ENCODE results near the gene GALNT17.
"Not testable (repeated sequence)": the region's sequence is repeated elsewhere in the genome, so short reads cannot be mapped to it uniquely, and the experiment has no call there.

The GALNT17 gene

GRCh38 chr7:71171476-71171875 is 39.5 kb downstream of the GALNT17 start:
- DNase-seq = no peak

- DNase-seq = no peak
These were observed 42.0 kb downstream of the GALNT17 start for GRCh38 chr7:71173955-71174354.

DNA sequence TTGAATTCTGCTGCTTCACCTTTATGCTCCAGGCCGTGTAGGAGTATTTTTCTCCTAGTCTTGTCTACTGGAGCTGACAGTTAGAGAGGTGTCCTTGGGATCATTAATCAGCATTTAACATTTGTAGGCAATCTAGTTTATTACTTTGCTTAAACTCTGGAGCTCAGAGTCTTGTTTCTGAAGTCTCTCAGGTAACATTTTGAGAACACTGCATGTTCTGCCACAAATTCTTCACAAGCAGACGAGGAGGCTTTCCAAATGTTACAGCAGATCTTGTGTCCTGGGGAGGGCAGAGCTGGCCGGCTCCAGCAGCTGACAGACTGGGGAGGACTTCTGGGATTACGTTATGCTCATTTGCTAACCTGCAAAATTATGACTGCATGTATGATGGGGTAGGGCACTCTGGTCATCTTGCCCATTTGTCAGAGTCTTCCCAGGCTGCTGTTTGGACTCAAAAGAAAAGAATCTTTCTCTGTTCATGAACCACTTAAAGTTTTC is 50.5 kb downstream of the GALNT17 start:
- DNase-seq = no peak

DNA sequence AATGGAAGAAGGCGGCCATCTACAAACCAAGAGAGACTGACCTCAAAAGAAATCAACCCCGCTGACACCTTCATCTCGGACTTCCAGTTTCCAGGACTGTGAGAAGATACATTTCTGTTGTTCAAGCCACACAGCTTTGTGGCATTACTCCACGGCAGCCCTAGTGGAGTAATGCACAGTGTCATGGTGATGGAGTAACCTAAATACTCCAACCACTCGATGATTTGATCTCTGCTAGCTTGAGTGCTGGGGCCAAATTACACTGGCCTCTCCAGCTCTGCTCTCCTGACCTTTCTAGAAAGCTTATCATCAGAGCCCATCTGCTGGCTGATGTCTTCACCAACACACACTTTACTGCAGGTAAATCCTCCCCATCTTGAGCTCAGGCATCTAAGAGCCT is 52.2 kb downstream of the GALNT17 start:
- no peak for DNase-seq

DNA sequence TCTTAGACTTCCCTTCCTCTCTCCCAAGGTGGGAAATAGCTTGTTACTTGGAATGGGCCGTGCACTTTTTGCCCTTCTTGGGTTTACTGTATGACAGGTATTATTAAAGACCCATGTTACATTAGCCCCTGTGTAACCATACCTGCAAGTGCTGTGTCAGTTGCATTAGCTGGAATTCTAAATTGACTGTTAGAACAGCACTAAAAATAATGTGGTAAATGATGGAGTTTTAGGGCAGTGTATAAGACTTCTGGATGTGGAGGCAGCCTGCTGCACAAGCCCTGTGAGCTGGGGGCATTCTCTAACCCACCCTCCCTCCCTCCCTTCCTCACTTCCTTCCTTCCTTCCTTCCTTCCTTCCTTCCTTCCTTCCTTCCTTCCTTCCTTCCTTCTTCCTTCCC is 52.7 kb downstream of the GALNT17 start:
- DNase-seq = no peak

- no peak for DNase-seq
These were observed 54.7 kb downstream of the GALNT17 start for GRCh38 chr7:71186535-71187057.

DNA sequence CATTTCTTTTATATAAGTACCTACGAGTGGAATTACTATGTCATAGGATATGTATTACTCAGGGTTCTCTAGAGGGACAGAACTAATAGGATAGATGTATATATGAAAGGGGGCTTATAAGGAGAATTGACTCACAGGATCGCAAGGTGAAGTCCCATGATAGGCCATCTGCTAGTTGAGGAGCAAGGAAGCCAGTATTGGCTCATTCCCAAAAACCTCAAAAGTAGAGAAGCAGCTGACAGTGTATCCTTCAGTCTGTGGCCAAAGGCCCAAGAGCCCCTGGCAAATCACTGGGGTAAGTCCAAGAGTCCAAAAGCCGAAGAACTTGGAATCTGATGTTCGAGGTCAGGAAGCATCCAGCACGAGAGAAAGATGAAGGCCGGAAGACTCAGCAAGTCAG is 59.8 kb downstream of the GALNT17 start:
- no peak for DNase-seq

DNA sequence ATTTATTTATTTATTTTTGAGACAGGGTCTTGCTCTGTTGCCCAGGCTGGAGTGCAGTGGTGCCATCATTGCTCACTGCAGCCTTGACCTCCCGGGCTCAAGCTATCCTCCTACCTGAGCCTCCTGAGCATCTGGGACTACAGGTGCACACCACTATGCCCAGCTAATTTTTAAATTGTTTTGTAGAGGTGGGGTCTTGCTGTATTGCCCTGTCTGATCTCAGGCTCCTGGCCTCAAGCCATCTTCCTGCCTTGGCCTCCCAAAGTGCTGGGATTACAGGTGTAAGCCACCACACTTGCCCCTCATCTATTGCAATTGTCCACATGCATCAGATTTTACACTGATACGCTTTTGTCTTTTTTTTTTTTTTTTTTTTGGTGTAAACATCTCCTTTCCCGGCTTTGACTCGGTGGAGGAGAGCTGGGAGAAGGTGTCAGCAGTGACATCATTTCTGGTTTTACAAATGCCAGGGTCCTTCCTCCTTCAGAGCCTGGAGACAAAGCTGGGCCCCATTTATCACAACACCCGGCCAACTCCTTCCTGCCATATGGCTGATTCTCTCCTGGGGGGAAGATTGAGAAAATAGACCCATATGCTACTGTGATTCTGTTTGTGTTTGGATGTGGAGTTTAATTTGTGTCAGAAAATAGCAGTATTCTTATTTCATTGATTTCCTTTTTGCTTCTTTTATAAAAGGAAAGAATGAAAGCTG is 61.3 kb downstream of the GALNT17 start:
- DNase-seq = no peak

GRCh38 chr7:71198391-71198790 is 66.4 kb downstream of the GALNT17 start:
- DNase-seq = no peak

DNA sequence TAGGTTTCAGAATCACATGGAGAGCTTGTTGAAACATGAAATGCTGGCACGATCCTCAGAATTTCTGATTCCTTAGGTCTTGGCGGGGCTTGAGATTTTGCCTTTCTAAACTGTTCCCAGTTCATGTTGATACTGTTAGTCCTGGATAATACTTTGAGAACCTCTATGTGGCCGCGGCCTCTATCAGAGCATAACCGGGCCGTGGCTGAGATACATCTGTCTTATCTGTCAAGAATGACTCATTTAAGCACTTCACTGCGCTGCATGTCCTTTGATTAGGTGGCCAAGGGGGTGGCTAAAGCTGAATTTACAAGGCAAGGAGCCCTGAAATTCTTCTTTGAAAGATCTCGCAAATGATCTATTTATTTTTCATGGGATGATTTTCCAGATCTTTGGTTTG is 66.9 kb downstream of the GALNT17 start:
- no peak for DNase-seq

DNA sequence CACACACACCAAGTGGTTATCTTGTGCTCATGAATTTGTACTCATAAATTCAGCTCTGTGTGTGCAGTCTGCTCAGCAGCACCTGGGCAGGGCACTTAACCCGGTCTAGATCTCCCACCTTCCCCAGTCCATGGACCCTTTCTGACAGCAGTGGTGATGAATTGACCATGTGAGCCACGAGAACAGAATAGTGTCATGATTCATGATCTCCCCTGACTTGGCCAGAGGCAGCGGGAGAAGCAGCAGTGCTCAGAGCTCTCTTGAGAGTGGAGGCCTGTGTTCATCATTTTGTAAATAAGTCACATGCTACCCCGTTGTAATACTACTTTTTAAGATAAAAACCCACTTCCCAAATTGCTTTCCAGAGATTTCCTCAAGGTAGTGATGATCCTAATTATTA is 74.2 kb downstream of the GALNT17 start:
- DNase-seq = no peak

GRCh38 chr7:71208881-71209280 is 76.9 kb downstream of the GALNT17 start:
- DNase-seq = no peak

DNA sequence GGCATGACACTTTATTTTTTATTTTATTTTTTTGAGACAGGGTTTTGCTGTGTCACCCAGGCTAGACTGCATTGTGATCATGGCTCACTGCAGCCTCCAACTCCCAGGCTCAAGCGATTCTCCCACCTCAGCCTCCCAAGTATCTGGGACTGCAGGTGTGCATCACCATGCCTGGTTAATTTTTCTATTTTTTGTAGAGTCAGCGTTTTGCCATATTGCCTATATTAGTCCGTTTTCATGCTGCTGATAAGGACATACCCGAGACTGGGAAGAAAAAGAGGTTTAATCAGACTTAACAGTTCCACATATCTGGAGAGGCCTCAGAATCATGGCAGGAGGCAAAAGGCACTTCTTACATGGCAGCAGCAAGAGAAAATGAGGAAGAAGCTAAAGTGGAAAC is 77.5 kb downstream of the GALNT17 start:
- DNase-seq = not testable (repeated sequence)

- DNase-seq = no peak
These were observed 78.3 kb downstream of the GALNT17 start for GRCh38 chr7:71210220-71210619.

DNA sequence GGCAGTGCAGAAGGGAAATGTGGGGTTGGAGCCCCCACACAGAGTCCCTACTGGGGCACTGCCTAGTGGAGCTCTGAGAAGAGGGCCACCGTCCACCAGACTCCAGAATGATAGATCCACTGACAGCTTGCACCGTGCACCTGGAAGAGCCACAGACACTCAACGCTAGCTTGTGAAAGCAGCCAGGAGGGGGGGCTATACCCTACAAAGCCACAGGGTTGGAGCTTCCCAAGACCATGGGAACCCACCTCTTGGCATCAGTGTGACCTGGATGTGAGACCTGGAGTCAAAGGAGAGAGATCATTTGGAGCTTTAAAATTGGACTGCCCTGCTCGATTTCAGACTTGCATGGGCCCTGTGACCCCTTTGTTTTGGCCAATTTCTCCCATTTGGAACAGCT is 80.5 kb downstream of the GALNT17 start:
- not testable (repeated sequence) for DNase-seq

DNA sequence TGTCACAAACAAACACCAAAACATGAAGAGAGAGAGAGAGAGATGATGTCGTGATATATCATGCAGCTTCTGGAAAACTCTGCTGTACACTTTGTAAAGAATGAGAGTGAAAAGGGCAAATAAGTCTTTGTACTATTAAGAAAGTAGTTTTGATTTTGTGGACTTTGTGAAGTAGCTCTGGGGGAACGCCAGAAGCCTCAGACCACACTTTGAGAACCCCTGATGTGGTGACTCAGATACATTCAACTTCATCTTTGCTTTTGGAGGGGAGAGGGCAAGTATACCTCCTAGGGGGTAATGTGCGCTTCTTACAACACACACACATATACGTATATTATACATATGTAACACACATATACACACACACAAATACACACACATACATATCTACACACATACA is 84.3 kb downstream of the GALNT17 start:
- DNase-seq = no peak

- DNase-seq = no peak
These were observed 88.3 kb downstream of the GALNT17 start for GRCh38 chr7:71220210-71220695.

- DNase-seq = no peak
These were observed 89.1 kb downstream of the GALNT17 start for GRCh38 chr7:71221049-71221448.

- DNase-seq = no peak
These were observed 89.6 kb downstream of the GALNT17 start for GRCh38 chr7:71221549-71221948.

GRCh38 chr7:71227126-71227525 is 95.2 kb downstream of the GALNT17 start:
- no peak for DNase-seq

DNA sequence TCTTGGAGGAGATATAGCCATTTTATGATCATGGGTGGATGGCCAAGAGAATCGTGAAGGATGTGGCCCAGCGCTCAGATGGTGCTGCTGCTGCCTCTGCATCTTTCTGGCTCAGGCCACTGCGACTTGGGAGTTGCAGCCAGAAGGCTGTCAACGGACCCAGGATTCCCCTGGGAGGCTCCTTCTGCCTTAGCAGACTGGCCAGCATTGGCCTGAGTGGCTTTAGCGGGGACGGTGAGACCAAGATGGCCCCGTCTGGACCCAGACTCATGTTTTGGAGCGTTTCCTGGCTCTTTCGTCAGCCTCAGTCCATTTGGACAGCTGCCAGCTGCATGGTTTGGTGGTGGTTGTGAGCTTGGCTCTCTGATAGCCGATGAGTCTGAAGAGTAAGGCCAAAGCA is 97.2 kb downstream of the GALNT17 start:
- DNase-seq = no peak

DNA sequence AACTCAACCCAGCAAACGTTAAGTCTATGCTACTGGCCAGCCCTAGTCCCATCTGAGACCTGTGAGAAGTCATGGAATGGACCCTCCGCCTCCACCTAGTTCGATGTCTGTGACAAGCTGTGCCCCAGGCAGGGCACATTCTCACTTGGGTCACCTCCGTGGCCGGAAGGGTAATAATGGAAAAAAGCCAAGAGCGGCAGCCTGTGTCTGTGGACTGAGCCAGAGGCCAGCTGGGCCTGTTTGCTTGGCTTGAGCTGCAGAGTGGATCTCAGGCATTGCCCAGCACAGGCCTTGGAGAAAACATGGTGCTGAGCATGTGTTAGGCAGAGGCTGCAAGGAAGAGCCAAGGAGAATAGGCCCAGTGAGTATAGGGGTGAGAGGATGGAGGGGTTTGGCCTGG is 97.8 kb downstream of the GALNT17 start:
- no peak for DNase-seq

DNA sequence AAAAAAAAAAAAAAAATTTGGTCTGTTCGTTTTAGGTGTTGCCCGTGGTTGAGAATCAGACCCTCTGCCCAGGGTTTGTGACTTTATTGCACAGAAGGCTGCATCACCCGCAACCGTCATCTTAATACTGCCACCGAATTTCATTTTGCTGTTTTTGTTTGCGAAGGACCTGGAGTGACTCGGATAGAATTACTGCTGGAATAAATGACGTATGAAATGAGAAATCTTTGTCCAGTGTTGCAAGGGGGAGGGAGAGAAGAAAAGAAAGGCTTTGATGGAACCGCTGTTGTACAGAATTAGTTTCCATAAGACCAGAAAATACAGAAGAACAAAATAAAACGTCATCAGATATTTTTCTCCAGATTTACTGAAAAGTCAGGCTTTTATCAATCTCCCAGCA is 103.3 kb downstream of the GALNT17 start:
- no peak for DNase-seq

DNA sequence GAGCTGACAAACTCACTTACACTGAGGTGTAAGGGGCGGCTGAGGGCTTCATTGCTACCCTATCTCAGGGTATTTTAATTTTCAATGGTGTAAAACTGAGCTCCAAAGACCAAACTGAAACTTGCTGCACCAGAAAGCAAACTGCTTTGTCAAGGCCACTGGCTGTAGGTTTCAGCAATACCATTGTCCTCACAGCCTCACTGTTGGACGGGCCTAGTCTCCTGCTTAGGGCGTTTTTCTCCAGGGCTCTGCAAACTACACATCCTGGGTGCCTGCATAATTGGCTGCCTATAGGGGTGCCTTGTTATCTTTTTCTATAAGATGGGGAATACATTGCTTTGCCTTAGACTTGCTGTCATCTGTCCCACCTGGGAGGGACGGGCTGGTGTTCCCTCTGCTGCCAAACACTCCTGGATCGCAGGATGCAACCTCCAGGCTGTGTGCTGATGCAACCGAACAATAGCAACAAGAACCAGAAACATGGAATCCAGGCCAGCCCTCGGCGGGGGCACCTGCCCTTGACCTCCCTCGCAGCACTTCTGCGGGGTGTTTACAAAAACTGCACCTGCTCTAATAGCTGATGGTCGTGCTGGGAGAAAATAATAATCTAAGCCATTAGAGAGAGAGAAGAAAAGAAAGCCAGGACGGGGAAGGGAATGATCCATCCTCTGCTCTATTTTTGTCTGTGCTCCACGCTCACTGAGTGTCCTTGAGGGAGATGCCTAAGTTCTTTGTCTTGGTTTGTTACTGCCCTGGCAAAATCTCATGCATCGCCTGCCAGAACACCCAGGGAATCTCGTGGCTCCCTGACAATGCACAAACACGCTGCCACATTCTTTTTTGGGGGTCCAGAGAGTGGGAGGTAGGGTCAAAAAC is 104.5 kb downstream of the GALNT17 start:
- DNase-seq = no peak
